Measurements from ENCODE around the gene ATXN7L1.
A peak's percentile ranks its signal among the peaks of the same experiment; 100 is the strongest.
"Not testable (repeated sequence)": the region's sequence is repeated elsewhere in the genome, so short reads cannot be mapped to it uniquely, and the experiment has no call there.

The ATXN7L1 gene

DNA sequence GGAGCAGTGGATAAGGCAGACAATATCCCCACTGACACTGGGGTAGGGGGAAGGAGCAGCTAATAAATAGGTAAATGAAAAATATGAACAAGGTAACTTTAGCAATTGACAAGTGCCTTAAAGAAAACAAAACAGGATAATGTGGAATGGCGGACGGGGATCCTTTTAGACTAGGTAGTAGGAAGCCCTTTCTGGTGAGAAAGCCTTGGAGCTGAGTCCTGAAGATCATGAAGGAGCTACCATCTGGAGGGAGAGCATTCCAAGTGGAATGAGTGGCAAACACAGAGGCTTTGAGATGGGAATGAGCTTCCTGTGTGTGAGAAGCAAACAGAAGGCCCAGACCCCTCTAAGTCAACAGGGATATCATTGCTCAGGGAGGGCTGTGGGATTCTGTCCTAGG, 16.0 kb upstream of the ATXN7L1 start:
- no peak for DNase-seq (ENCODE audit: low spot score)

DNA sequence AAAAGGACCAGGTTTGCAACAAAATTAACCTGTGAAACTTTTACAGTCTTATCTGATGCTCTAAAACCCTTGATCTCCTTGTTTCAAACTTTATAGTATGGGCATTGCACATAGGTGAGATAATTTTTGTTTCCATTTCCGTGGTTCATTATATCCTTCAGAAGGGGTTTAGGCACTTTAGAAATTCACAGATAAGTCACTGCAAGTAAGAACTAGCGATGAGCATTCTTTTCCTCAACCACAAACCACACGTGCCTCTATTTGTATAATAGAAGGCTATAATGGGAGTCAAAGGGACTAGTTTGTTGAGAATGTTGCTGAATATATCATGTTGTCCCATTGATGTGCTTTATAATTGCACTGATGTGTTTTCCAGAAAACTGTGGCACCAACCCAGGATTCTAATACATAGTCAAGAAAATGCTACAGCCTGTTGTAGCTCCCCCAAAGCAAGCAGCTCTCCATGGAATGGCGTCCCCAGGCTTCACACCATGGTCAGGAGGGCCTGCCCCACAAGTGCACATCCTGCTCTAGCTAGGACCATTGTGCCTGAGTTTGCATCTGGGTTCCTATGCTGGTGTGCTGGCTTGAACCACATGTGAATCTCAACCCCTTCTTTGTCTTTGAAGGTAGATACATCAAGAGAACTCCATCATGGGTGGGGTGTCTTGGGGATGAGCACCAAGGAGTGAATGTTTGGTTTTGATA, 14.0 kb upstream of the ATXN7L1 start:
- no peak for DNase-seq (ENCODE audit: low spot score)

DNA sequence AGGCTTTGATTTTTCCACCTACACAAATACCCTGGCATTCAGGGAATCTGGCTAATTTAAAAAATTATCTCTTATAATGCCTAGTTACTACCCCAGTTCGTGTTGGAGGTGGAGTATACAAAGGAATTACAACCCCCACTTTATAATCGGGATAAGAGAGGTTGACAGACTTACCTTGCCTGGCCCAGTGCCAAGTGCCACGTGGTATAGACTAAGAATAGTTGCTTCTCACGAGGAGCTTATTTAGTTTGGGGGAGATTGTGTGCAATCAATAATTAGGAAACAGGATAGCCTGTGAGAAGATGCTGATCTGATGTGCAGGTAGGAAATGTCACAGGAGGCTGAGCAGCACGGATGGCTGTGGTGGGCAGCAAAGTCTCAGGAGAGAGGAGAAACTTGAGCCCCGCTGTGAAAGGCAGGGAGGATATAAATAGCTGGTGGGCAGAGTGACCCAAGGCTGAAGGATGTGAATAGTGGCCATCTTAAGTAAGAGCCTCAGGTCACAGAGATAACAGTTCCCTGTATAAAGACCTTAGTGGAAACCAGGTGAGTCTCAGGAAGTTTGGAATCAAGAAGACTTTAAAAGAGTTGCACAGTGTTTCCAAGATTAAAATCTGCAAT, 11.3 kb upstream of the ATXN7L1 start:
- no peak for DNase-seq (ENCODE audit: low spot score)

DNA sequence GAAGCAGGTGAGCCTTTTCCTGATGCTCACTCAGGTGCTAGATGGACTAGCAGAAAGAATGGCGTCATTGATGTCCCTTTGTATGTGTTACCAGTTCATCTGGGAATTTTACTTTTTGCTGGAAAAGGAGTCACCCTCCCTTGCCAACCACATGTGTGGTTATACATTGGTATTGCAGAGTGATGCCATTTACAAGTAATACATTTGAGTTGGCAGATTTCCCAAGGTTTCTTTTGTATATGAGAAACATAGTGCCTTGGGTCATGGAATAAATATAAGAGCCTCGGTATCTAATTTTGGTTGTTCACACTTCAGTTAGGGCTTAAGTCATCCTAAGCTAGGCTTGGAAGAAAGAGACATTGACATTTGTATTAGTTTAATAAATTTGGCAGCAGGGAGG, 10.4 kb upstream of the ATXN7L1 start:
- no peak for DNase-seq (ENCODE audit: low spot score)

DNA sequence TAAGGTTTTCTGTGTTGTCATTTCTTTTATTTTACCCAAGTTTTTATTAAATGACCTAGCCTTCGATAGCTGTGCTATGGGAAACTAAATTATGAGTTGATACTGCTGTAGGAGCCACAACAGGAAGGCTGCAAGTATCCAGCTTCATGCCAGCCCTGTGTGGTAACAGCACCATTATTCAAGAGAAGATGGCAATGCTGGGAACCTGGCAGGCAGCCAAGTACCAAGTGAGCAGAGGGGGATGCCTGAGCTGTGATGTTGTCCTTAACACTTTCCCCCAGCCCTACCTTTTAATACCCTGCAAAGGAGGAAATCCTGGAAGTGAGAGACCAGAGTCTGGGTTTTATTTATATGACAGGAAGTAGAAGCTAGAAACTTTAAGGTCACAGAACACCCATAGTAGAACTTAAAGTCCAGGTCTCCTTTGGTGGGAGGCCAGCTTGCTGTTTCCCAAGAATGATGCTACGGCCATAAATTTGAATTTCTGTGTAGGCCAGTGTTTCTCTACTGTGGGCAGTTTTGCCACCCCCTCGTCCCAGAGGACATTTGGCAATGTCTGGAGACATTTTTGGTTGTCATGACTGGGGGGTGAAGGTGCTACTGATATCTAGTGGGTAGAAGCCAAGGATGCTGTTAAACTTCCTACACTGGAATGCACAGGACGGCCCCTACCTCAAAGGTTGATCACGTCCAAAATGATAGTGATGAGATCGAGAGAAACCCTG, 9.2 kb upstream of the ATXN7L1 start:
- DNase-seq (ENCODE audit: low spot score), result peak; percentile 33

DNA sequence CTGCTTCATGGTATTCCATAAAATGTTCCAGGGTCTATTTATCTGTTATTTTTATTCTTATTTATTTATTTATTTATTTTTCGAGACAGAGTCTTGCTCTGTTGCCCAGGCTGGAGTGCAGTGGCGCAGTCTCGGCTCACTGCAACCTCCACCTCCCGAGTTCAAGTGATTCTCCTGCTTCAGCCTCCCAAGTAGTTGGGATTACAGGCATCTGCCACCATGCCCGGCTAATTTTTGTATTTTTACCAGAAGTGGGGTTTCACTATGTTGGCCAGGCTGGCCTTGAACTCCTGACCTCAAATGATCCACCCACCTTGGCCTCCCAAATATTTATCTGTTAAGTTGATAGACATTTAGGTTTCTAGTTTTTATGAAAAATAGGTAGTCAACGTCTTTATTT, 6.8 kb upstream of the ATXN7L1 start:
- DNase-seq (ENCODE audit: low spot score), result not testable (repeated sequence)

DNA sequence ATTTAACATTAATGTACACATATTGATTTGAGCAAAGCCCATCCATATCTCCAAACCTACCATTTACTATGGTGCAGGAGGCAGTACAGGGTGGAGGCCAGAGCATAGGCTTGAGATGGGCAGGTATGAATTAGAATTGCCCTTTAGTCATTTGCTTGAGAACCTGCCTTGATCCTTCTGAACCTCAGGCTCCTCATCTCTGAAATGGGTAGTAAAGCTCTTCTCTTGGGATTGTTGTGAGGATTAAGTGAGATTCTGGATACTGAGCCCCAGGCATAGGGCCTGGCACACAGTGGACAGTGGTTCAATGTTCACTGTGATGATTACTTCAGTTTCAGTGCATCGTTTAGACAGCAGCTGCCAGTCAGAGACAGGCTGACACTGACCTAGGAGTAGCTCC, 5.0 kb upstream of the ATXN7L1 start:
- no peak for DNase-seq (ENCODE audit: low spot score)

DNA sequence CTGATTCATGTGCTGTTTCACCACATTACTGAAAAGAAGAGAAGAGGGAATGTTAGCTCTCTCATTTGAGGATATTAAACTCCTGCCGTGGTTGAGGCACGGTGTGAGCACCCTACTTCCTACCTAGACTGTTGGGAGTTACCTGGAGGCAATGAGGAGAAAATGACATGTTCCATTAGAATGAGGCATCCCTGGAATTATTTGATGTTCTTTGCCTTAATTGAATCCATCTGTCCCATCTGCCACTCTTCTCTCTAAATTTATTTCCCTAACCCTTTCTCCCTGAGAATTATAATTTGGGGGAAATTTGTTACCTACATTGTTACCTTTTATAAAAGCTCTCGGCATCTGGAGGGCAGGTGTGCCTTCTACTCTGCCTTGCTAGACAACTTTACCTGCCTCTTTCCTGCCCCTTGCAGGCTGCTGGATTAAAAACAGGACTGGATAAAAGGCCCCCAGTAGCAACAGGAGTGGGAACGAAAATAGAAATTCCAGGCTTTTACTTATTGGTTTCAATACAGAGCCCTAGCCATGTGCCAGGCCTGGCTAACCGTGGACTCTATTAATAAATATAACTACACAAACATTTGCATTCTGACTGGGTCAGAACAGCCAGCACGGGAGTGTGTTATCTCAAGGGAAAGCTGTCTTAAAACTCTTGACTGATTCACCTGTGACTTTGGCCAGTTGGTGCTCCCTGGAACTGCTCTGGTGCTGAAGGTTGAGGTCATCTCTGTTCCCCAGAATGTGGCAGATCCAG, 4.4 kb upstream of the ATXN7L1 start:
- no peak for DNase-seq (ENCODE audit: low spot score)

DNA sequence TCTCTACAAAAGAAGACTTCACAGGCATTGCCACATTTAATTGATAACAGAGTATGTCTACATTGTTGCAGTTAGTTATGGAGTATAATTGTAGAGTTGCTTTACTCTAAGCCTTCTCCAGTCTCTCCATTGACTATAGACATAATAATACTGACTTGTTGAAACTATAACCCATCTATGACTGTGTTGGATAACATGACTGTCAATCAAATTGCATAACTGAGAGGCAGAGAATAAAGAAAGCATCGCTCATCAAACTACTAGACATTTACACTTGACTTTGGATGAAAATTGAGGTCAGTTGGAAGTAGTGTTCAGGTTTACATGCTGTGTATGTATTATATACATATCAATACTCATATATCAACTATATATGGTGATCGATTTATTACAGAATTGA, 3.4 kb upstream of the ATXN7L1 start:
- DNase-seq (ENCODE audit: low spot score), result no peak

DNA sequence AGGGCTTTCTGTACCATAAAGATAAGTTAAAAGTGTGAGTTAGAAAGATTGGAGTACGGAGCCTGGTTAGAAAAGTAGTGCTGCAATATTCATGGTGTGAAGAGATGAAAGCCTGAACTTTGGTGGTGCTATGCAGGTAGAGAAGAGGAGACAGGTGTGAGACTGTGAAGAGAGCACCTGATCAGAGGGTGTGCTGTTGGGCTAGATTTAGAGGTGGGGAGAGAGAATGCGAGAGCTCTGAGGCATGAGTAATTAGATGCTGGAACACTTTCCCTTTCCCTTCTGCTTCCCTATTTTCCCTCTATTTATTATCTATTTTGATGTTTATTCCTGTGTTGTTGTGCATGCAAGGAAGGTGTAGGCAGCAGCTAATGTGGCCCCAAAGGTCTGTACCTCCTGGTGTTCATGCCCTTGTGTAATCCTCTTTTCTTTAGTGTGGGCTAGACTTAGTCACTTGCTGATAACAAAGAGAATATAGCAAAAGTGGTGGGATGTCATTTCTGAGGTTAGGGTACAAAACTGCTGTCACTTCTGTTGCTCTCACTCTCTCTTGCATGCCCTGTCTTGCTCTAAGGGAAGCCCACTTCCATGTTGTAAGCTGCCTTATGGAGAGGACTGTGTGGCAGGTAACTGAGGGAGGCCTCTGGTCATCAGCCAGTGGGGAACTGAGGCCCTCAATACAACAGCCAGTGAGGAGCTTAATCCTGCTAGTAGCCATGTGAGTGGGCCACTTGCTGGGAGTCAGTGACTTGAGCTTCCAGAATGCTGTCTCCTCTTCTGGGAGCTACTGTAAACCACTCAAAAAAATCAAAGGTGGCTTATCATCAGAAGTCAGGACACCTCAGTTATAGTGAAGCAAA, 2.6 kb upstream of the ATXN7L1 start:
- DNase-seq (ENCODE audit: low spot score), result peak; percentile 71

DNA sequence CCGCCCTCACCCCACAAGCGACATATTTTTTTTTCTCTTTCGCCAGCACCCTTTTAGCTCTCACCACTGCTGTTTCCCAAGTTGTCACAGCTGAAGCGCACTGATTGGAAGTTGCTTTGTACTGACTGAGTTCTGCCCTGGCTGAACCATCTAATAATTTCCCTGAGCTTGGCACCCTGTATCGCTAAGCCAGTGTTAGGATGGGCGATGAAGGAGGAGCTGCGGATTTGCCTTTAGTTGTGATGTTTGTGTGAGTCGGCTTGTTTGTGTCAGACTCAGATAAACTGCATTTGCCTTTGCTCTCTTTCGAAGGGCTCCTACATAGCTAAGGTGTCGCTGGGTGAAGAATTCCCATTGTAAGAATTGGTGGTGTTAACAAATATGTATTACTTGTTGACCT, 1.3 kb upstream of the ATXN7L1 start:
- DNase-seq (ENCODE audit: low spot score), result peak; percentile 57

DNA sequence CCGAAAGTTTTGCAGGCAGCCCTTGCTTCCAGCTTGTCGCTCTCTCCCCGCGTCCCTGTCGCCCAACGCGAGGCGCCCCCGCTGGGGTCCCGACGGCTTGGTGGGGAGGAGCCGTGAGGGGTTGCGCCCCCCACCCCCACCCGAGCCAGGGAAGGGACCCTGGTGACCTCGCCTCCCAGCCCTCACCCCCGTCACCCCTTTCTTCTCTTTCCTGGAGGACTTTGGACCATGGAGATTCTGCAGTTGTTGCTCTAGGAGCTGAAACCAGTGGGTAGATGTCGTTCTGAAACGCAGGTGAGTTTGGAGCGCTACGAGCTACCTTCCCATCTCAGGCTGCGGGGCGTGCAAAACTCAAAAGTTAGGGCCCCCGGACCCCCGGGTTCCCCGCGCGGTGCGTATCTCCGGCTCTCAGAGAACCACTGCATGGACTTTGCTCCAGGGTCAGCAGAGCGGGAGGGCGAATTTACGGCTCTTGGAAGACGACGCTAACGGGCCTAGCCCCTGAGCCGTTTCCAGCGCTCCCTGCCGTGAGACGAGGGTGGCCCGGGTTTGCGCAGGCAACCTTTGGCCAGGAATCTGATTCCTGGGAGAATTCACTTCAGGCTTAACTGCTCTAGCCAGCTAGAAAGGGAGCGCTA, 684 bp upstream of the ATXN7L1 start:
- DNase-seq (ENCODE audit: low spot score), result peak; percentile 79

DNA sequence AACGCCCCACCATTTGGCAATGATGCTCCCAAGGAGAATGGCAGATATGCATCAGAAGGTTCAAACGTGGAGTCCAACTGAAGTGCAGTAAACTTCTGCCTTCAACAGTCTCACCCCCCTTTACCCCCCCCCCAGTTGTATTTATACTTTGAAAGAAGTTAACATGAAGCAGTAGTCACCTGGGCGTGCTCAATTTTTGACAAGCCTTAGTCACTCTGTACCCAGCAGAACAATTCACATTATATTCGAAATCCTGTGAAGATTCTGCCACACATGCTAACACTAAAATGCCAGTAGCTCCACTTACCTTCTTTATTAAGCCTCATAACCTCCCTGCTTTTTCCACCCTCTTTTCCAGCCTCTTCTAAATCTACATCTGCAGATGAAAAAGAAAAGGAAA, 894 bp downstream of the ATXN7L1 start:
- DNase-seq (ENCODE audit: low spot score), result no peak

DNA sequence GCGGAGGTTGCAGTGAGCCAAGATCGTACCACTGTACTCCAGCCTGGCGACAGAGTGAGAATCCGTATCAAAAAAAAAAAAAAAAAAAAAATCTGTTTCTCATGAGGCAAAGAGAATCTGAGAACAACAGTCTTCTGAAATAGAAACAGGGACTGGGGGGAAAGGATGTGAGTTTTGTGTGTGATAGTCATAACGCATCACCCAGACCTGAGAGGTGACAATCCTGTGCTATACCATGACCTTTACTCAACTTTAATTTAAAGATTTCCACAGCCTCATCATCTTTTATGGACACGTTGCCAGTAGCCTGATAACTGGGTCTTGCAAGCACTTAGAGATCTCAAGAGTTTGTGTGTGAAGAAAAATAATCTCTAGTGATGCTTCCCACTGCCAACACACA, 2.3 kb downstream of the ATXN7L1 start:
- no peak for DNase-seq (ENCODE audit: low spot score)

DNA sequence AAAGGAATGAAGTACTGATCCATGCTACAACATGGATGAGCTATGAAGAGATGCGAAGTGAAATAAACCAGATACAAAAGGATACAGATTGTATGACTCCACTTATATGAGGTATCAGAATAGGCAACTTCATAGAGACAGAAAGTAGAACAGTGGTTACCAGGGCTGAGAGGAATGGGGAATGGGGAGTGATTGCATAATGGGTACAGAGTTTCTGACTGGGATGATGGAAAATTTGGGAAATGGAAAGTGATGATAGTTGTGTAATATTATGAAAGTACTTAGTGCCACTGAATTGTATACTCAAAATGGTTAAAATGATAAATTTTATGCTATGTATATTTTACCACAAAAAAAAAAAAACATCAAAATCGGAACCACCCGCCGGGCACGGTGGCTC, 3.9 kb downstream of the ATXN7L1 start:
- no peak for DNase-seq (ENCODE audit: low spot score)

DNA sequence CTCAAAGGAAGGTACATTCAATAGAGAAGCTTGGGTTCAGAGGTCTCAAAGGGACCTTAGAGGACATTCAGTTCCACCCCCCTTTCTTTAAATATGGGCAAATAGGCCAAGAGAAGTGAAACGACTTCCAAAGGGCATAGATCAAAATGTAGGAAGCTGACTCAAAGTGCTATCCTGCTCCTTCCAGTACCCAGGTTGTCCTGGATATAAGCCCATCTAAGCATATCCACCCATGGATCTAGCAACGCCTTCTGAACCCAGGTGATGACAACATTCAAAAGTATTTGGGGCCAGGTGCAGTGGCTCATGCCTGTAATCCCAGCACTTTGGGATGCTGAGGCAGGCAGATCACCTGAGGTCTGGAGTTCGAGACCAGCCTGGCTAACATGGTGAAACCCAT, 5.3 kb downstream of the ATXN7L1 start:
- no peak for DNase-seq (ENCODE audit: low spot score)

DNA sequence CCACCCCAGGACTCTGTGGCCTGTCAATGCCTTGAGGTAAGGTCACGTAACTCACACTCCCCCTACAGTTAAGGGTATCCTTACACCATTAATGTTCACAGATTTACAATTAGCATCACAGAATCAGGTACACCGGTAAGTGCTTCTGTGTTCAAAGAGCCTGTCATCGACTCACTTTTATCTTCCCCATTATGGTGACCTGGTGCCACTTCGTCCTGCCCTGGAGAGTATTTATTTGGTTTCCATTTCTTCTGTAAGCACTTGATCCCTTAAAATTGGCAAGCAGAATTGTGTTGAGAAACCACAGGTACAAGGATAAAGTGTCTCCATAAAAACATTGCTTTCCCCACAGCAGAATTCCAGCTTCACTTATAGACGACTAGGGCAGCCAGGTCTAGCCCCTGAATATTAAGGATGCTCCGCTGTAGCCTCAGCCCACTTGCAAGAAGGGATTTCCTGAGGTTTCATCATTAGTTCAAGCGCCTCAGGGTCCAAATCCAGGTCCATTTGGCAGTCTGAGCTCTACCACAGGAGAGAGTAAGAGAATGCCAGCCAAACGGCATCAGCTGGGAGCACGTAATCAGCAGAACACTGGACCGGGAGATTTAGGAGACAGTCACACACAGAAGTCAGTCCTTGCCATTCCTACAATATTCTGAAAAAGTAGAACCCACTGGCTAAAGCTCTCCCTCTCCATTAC, 10.1 kb downstream of the ATXN7L1 start:
- DNase-seq (ENCODE audit: low spot score), result no peak

DNA sequence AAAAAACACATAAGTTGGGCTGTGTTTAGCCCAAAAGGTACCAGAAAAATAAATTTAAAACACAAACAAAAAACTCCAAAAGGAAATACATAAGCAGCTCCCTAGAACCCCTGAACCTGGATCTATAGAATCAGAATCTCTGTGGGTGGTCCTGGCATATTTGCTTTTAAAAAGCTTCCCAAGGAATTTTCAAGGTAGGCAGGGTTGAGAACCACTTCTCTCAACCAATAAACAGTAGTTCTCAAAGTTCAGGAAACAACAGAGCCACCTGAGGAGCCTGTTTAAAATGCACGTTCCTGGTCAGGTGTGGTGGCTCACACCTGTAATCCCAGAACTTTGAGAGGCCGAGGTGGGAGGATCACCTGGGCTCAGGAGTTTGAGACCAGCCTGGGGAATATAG, 12.5 kb downstream of the ATXN7L1 start:
- DNase-seq (ENCODE audit: low spot score), result no peak

DNA sequence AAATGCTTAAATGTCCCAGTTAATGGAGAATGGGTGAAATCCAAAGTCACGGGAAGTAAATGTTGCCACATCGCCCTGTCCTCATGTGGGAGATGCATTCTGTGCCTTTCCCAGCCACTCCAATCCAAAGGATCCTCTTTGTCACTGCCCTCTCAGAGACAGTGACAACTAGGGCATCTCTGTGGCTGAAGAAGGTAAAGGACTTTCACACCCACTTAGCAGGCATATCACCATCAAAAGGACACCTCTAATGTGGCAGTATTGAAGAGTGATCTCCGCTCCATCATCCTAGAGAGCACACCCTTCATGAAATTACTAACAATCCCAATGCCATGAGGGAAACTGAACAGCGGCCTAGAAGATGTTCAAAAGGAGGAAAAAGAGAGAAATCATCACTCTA, 13.6 kb downstream of the ATXN7L1 start:
- DNase-seq (ENCODE audit: low spot score), result no peak

DNA sequence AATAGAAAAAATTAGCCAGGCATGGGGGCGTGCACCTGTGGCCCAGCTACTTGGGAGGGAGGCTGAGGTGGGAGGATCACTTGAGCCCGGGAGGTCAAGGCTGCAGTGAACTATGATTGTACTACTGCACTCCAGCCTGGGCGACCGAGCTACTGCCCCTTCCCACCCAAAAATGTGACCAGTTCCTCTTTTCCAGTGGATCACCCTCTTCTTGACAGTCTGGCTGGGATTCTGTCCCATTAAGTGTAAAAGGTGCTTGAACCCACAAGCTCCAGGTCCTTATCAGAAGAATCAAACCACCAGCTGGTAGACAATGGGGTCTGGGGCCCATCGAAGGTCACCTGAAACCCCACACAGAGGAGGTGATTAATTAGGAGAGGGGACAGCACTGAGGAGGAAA, 14.1 kb downstream of the ATXN7L1 start:
- no peak for DNase-seq (ENCODE audit: low spot score)

DNA sequence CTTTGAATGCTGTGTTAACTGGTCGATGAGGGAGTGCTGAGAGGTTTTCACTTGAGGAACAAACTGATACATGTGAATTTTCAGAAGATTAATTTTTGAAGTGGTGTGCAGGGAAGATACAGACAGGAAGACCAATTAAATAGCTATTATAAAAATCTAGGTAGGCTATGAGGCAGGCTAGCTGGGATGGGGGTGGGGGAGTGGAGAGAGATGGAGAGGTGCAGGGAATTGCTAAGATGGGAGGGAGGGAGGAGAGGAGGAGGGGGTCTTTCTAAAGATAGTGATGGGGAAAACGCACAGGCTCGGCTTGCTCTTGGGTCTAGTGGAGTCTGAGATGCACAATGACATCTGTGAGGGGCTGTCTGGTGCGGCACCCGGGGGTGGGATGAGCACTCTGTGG, 15.2 kb downstream of the ATXN7L1 start:
- no peak for DNase-seq (ENCODE audit: low spot score)

Measured in SW480 (cell line).